HG03108 (cell line): ENCODE measurements around the gene PAM.
"Not testable (repeated sequence)": the region's sequence is repeated elsewhere in the genome, so short reads cannot be mapped to it uniquely, and the experiment has no call there.

Source experiments
- ATAC-seq: cut with Tn5 transposase; IDR thresholded peaks from one replicate; pipeline ENCODE4 v1.9.1; 2021; ENCODE audit warnings: moderate library complexity; ENCODE audit not compliant: unreplicated experiment

PAM gene

GRCh38 chr5:103034662-103035392 lies 279.7 kb downstream of the PAM start:
- ATAC-seq = no peak

- no peak for ATAC-seq
Measured at GRCh38 chr5:103035701-103036100, 280.6 kb downstream of the PAM start.

GRCh38 chr5:103036601-103037000 lies 281.5 kb downstream of the PAM start:
- ATAC-seq = no peak

- ATAC-seq = no peak
Measured at GRCh38 chr5:103037673-103038455, 282.8 kb downstream of the PAM start.

- no peak for ATAC-seq
Measured at GRCh38 chr5:103041071-103041676, 286.1 kb downstream of the PAM start.

GRCh38 chr5:103046706-103047105 lies 291.6 kb downstream of the PAM start:
- not testable (repeated sequence) for ATAC-seq

GRCh38 chr5:103057208-103058130 lies 302.4 kb downstream of the PAM start:
- no peak for ATAC-seq

- ATAC-seq = no peak
Measured at GRCh38 chr5:103059525-103059924, 304.4 kb downstream of the PAM start.

- ATAC-seq = no peak
Measured at GRCh38 chr5:103060424-103060954, 305.4 kb downstream of the PAM start.

- ATAC-seq = no peak
Measured at GRCh38 chr5:103066326-103066725, 311.2 kb downstream of the PAM start.

- ATAC-seq = not testable (repeated sequence)
Measured at GRCh38 chr5:103073500-103073899, 318.4 kb downstream of the PAM start.

- ATAC-seq = no peak
Measured at GRCh38 chr5:103075442-103075841, 320.3 kb downstream of the PAM start.
